Karpas-422 (cell line): ENCODE measurements around the gene KCTD5. TPM values are rescaled to one million over a fixed set of nuclear protein-coding genes. Genes with fewer than 3 reads are reported as not detected.
"Not testable (repeated sequence)": the region's sequence is repeated elsewhere in the genome, so short reads cannot be mapped to it uniquely, and the experiment has no call there.

ENCODE experiments used
- DNase-seq: peaks from one replicate; pipeline ENCODE4 v3.0.0-alpha.2; 2015
- H2AFZ ChIP-seq: fragments of 200-600 bp; sonication (generic); 2 replicates; pipeline ENCODE4 v1.6.1; 2014; ENCODE audit warnings: antibody characterized with exemption, low read length, mixed read lengths
- H3K27ac ChIP-seq: fragments of 200-600 bp; sonication (generic); 2 replicates; pipeline ENCODE4 v1.5.1; 2014; ENCODE audit warnings: mild to moderate bottlenecking, low read length, moderate library complexity
- H3K27me3 ChIP-seq: fragments of 200-600 bp; sonication (generic); 2 replicates; pipeline ENCODE4 v1.6.1; 2014; ENCODE audit warnings: low read length, mixed read lengths
- H3K36me3 ChIP-seq: fragments of 200-600 bp; sonication (generic); 2 replicates; pipeline ENCODE4 v1.6.1; 2014; ENCODE audit warnings: low read length, mixed read lengths; ENCODE audit not compliant: insufficient read depth
- H3K4me1 ChIP-seq: fragments of 200-600 bp; sonication (generic); 2 replicates; pipeline ENCODE4 v1.6.1; 2014; ENCODE audit warnings: mild to moderate bottlenecking, low read length, mixed read lengths
- H3K4me2 ChIP-seq: fragments of 200-600 bp; sonication (generic); 2 replicates; pipeline ENCODE4 v1.6.1; 2014; ENCODE audit warnings: low read length, low read depth, mild to moderate bottlenecking; ENCODE audit not compliant: poor library complexity, severe bottlenecking
- H3K4me3 ChIP-seq: fragments of 200-600 bp; sonication (generic); 2 replicates; pipeline ENCODE4 v1.5.1; 2014; ENCODE audit warnings: mild to moderate bottlenecking, antibody characterized with exemption, low read length, mixed read lengths
- H3K79me2 ChIP-seq: fragments of 200-600 bp; sonication (generic); 2 replicates; pipeline ENCODE4 v1.6.1; 2014; ENCODE audit warnings: mild to moderate bottlenecking, low read length, mixed read lengths
- H3K9ac ChIP-seq: fragments of 200-600 bp; sonication (generic); 2 replicates; pipeline ENCODE4 v1.6.0; 2014; ENCODE audit warnings: low read length
- H3K9me2 ChIP-seq: fragments of 200-600 bp; sonication (generic), shearing (Covaris generic); replicated peaks from 2 replicates; pipeline ENCODE4 v1.6.0; 2014; ENCODE audit warnings: mild to moderate bottlenecking, low read length, moderate library complexity; ENCODE audit not compliant: insufficient read depth
- H3K9me3 ChIP-seq: fragments of 300-700, 200-600 bp; sonication (generic); 2 replicates; pipeline ENCODE4 v1.6.1; 2014; ENCODE audit warnings: low read length, mixed read lengths
- H4K20me1 ChIP-seq: fragments of 200-600 bp; sonication (generic); 2 replicates; pipeline ENCODE4 v1.6.1; 2014; ENCODE audit warnings: mild to moderate bottlenecking, antibody characterized with exemption, low read length, low read depth; ENCODE audit not compliant: insufficient read depth
- total RNA-seq: library from RNA; depleted of rRNA; stranded (reverse); fragments of >200 nt; shearing (Covaris generic); gene quantifications from 2 replicates; pipeline ENCODE4 v1.2.3, GENCODE V29; 2014; ENCODE audit warnings: low replicate concordance

The KCTD5 gene
- total RNA-seq, 1 experiment from 2014 or later: 15.7 TPM

- H3K9ac ChIP-seq: no peak overlapping the region
- no peaks in the 10 kb centered on the region for H3K9me2 ChIP-seq
- no peaks in the 10 kb centered on the region for H3K79me2 ChIP-seq
- peaks cover 5% of the 10 kb centered on the region; the same call in 1 of the 2 replicates for H4K20me1 ChIP-seq
- no peak overlapping the region for H2AFZ ChIP-seq
- peak overlapping the region; percentile 36; the same call in 1 of the 2 replicates for H3K4me3 ChIP-seq
- no peak overlapping the region for H3K27ac ChIP-seq
- peak overlapping the region; percentile 76 for H3K4me2 ChIP-seq
- H3K36me3 ChIP-seq: no peaks in the 10 kb centered on the region
- peaks cover 25% of the 10 kb centered on the region for H3K4me1 ChIP-seq
- no peak for DNase-seq
- no peaks in the 10 kb centered on the region for H3K27me3 ChIP-seq
- no peaks in the 10 kb centered on the region for H3K9me3 ChIP-seq
Observed at GRCh38 chr16:2719328-2720063, 37.2 kb downstream of the KCTD5 start.

GRCh38 chr16:2720064-2720457 lies 37.7 kb downstream of the KCTD5 start, which contains the start of gene PRSS27:
TSS of gene PRSS27 (minus strand) at chr16:2720224. CDS start at chr16:2720160, 64 bp downstream.
- no peaks in the 10 kb centered on the region for H3K9me2 ChIP-seq
- no peaks in the 10 kb centered on the region for H3K36me3 ChIP-seq
- no peak within 1 kb of the TSS for H3K27ac ChIP-seq
- H3K4me2 ChIP-seq: peak within 1 kb of the TSS; percentile 76
- no peaks in the 10 kb centered on the region for H3K79me2 ChIP-seq
- H3K9me3 ChIP-seq: no peaks in the 10 kb centered on the region
- peak within 1 kb of the TSS; percentile 79; the same call in 1 of the 2 replicates for H2AFZ ChIP-seq
- DNase-seq: no peak
- peaks cover 2% of the 10 kb centered on the region; the same call in 1 of the 2 replicates for H4K20me1 ChIP-seq
- H3K4me3 ChIP-seq: peak within 1 kb of the TSS; percentile 66
- no peaks in the 10 kb centered on the region for H3K27me3 ChIP-seq
- peaks cover 25% of the 10 kb centered on the region for H3K4me1 ChIP-seq
- peak within 1 kb of the TSS; percentile 84 for H3K9ac ChIP-seq

- Histone ChIP-seq H3K4me3 (peak overlapping the region; percentile 66), H2AFZ (peak overlapping the region; percentile 79), H3K36me3 (no peaks in the 10 kb centered on the region), H3K27me3 (no peaks in the 10 kb centered on the region), H3K4me2 (peak overlapping the region; percentile 76), H3K9me2 (no peaks in the 10 kb centered on the region), H3K9me3 (no peaks in the 10 kb centered on the region), H3K27ac (no peak overlapping the region), H3K79me2 (no peaks in the 10 kb centered on the region), H3K4me1 (peaks cover 16% of the 10 kb centered on the region), H4K20me1 (no peaks in the 10 kb centered on the region), H3K9ac (peak overlapping the region; percentile 84)
- DNase-seq: peak; percentile 96
Observed at GRCh38 chr16:2720719-2721633, 38.7 kb downstream of the KCTD5 start.

- not testable (repeated sequence) for H3K9me3 ChIP-seq, H3K79me2 ChIP-seq, H3K27me3 ChIP-seq, H3K36me3 ChIP-seq, H3K9me2 ChIP-seq, H3K27ac ChIP-seq, H4K20me1 ChIP-seq
- DNase-seq: peak; percentile 49
- peak overlapping the region; percentile 66 for H3K4me3 ChIP-seq
- H3K9ac ChIP-seq: peak overlapping the region; percentile 84
- peak overlapping the region; percentile 72 for H2AFZ ChIP-seq
- H3K4me1 ChIP-seq: peaks cover 15% of the 10 kb centered on the region
- H3K4me2 ChIP-seq: peak overlapping the region; percentile 76
Observed at GRCh38 chr16:2721634-2722173, 39.4 kb downstream of the KCTD5 start.

GRCh38 chr16:2724088-2724676 lies 41.9 kb downstream of the KCTD5 start:
- no peak overlapping the region for H3K4me3 ChIP-seq
- no peaks in the 10 kb centered on the region for H3K27me3 ChIP-seq
- H3K9ac ChIP-seq: no peak overlapping the region
- peaks cover 15% of the 10 kb centered on the region for H3K4me1 ChIP-seq
- H3K9me3 ChIP-seq: no peaks in the 10 kb centered on the region
- H3K36me3 ChIP-seq: no peaks in the 10 kb centered on the region
- no peak overlapping the region for H3K4me2 ChIP-seq
- H3K79me2 ChIP-seq: no peaks in the 10 kb centered on the region
- no peak overlapping the region for H2AFZ ChIP-seq
- no peaks in the 10 kb centered on the region for H3K9me2 ChIP-seq
- H4K20me1 ChIP-seq: no peaks in the 10 kb centered on the region
- H3K27ac ChIP-seq: no peak overlapping the region
- DNase-seq: no peak

GRCh38 chr16:2724816-2725348 lies 42.6 kb downstream of the KCTD5 start:
- Histone ChIP-seq H3K27ac (no peak overlapping the region), H3K9ac (no peak overlapping the region), H3K9me3 (no peaks in the 10 kb centered on the region), H2AFZ (no peak overlapping the region), H3K27me3 (no peaks in the 10 kb centered on the region), H3K4me3 (no peak overlapping the region), H3K79me2 (no peaks in the 10 kb centered on the region), H3K4me2 (no peak overlapping the region), H4K20me1 (no peaks in the 10 kb centered on the region), H3K4me1 (peaks cover 12% of the 10 kb centered on the region), H3K9me2 (no peaks in the 10 kb centered on the region), H3K36me3 (no peaks in the 10 kb centered on the region)
- no peak for DNase-seq

- Histone ChIP-seq H3K27me3 (no peaks in the 10 kb centered on the region), H3K79me2 (no peaks in the 10 kb centered on the region), H3K4me2 (no peak overlapping the region), H2AFZ (no peak overlapping the region), H3K4me3 (no peak overlapping the region), H3K27ac (no peak overlapping the region), H3K9me2 (no peaks in the 10 kb centered on the region), H3K9me3 (no peaks in the 10 kb centered on the region), H4K20me1 (no peaks in the 10 kb centered on the region), H3K9ac (no peak overlapping the region), H3K4me1 (peaks cover 2% of the 10 kb centered on the region; the same call in 1 of the 2 replicates), H3K36me3 (no peaks in the 10 kb centered on the region)
- DNase-seq: no peak
Observed at GRCh38 chr16:2726923-2727322, 44.6 kb downstream of the KCTD5 start.
